H1 (cell line): Measurements from ENCODE around the gene KIAA1671. TPM values are rescaled to one million over a fixed set of nuclear protein-coding genes. Genes with fewer than 3 reads are reported as not detected.
"Not testable (repeated sequence)": the region's sequence is repeated elsewhere in the genome, so short reads cannot be mapped to it uniquely, and the experiment has no call there.

Source experiments
- CTCF ChIA-PET: fragments of 300-600 bp; sonication (Branson Sonifier 250); formaldehyde crosslinking; loops from one replicate; lab custom pipeline; 2021; ENCODE audit not compliant: partially characterized antibody; lab: Charles Lee
- POLR2A ChIA-PET: fragments of 300-600 bp; sonication (Branson Sonifier 250); formaldehyde crosslinking; loops from one replicate; lab custom pipeline; 2021; ENCODE audit warnings: inconsistent platforms; ENCODE audit not compliant: partially characterized antibody; lab: Charles Lee
- DNase-seq, 2 experiments: peaks; one replicate each; pipeline versions ENCODE4 v3.0.0 to v3.0.0-alpha.2; 2010 to 2022; ENCODE audit warnings: low spot score in 2 of 2, low read depth in 1 of 2, mixed read lengths in 1 of 2
- FAIRE-seq: peaks from 2 replicates; lab custom pipeline; 2011; peaks lifted over from hg19 to GRCh38; lab: Jason Lieb, UNC
- H2AFZ ChIP-seq: 2 replicates; pipeline ENCODE4 v1.8.1; 2012; ENCODE audit warnings: low read length, inconsistent platforms
- H2AK5ac ChIP-seq: 2 replicates; pipeline ENCODE4 v1.6.1; 2013; ENCODE audit warnings: low read depth, low read length
- H2BK120ac ChIP-seq: replicated peaks from 2 replicates; pipeline ENCODE3; 2013; ENCODE audit warnings: low read depth, low read length, inconsistent platforms
- H2BK12ac ChIP-seq: 2 replicates; pipeline ENCODE4 v1.6.1; 2013; ENCODE audit warnings: low read depth, low read length
- H2BK15ac ChIP-seq: 2 replicates; pipeline ENCODE4 v1.6.1; 2013; ENCODE audit warnings: low read length
- H2BK20ac ChIP-seq: 2 replicates; pipeline ENCODE4 v1.6.1; 2013; ENCODE audit warnings: low read length
- H2BK5ac ChIP-seq: 2 replicates; pipeline ENCODE4 v1.6.1; 2013; ENCODE audit warnings: low read depth, low read length
- H3K14ac ChIP-seq: 2 replicates; pipeline ENCODE4 v1.6.1; 2013; ENCODE audit warnings: inconsistent platforms; ENCODE audit not compliant: insufficient read length
- H3K18ac ChIP-seq: 2 replicates; pipeline ENCODE4 v1.6.1; 2013; ENCODE audit warnings: low read length; ENCODE audit errors: extremely low read depth
- H3K23ac ChIP-seq: 2 replicates; pipeline ENCODE4 v1.6.1; 2013; ENCODE audit warnings: inconsistent platforms; ENCODE audit not compliant: insufficient read length
- H3K23me2 ChIP-seq: 2 replicates; pipeline ENCODE4 v1.6.1; 2013; ENCODE audit warnings: low read depth, low read length
- H3K27ac ChIP-seq: 2 replicates; pipeline ENCODE4 v1.6.1; 2011; ENCODE audit warnings: low read depth, low read length, inconsistent platforms
- H3K27me3 ChIP-seq, 4 experiments: replicated peaks in 1 of 4; 1 replicate in 1 of 4; 2 replicates in 3 of 4; pipeline versions ENCODE4 v1.6.1 to v1.8.1; 2011 to 2013; ENCODE audit warnings: low read length in 3 of 4, mild to moderate bottlenecking in 3 of 4, inconsistent platforms in 2 of 4, mixed read lengths in 2 of 4, moderate library complexity in 1 of 4; ENCODE audit not compliant: control insufficient read depth in 3 of 4, insufficient read depth in 3 of 4; ENCODE audit errors: extremely low read depth in 1 of 4
- H3K36me3 ChIP-seq, 4 experiments: 2 replicates each; pipeline versions ENCODE4 v1.6.1 to v1.8.1; 2011 to 2013; ENCODE audit warnings: mild to moderate bottlenecking in 4 of 4, low read length in 3 of 4, moderate library complexity in 2 of 4, control low read depth in 1 of 4, inconsistent platforms in 1 of 4; ENCODE audit not compliant: insufficient read depth in 4 of 4, control insufficient read depth in 2 of 4
- H3K4ac ChIP-seq: replicated peaks from 2 replicates; pipeline ENCODE3; 2013; ENCODE audit warnings: low read length, low read depth, mixed read lengths, inconsistent platforms; ENCODE audit not compliant: insufficient read length
- H3K4me1 ChIP-seq, 4 experiments: replicated peaks in 1 of 4; 1 replicate in 1 of 4; 2 replicates in 3 of 4; pipeline versions ENCODE4 v1.6.1 to v1.8.1; 2011 to 2013; ENCODE audit warnings: low read length in 3 of 4, inconsistent platforms in 2 of 4, mixed read lengths in 1 of 4; ENCODE audit not compliant: insufficient read depth in 4 of 4, control insufficient read depth in 3 of 4
- H3K4me2 ChIP-seq, 2 experiments: 2 replicates each; pipeline versions ENCODE4 v1.6.1 to v1.8.1; 2011 to 2013; ENCODE audit warnings: low read depth in 2 of 2, low read length in 2 of 2, control low read depth in 1 of 2, inconsistent platforms in 1 of 2, mild to moderate bottlenecking in 1 of 2; ENCODE audit not compliant: insufficient read depth in 1 of 2
- H3K4me3 ChIP-seq, 4 experiments: fragments of 200-600, 300-600 bp in 1 of 4; sonication (generic), shearing (Covaris generic), sonication (Bioruptor Twin) in 1 of 4; 2 replicates each; pipeline versions ENCODE4 v1.5.1 to v1.8.1; 2011 to 2016; ENCODE audit warnings: low read length in 4 of 4, low read depth in 3 of 4, control low read depth in 2 of 4, inconsistent platforms in 2 of 4, mild to moderate bottlenecking in 2 of 4, mixed read lengths in 1 of 4, moderate library complexity in 1 of 4; ENCODE audit not compliant: insufficient read depth in 2 of 4; ENCODE audit errors: extremely low read depth in 1 of 4
- H3K56ac ChIP-seq: replicated peaks from 2 replicates; pipeline ENCODE3; 2013; ENCODE audit warnings: low read depth, mild to moderate bottlenecking, mixed read lengths, low read length, inconsistent platforms; ENCODE audit not compliant: insufficient read length
- H3K79me1 ChIP-seq: 2 replicates; pipeline ENCODE4 v1.6.1; 2013; ENCODE audit warnings: low read depth, low read length, control low read depth
- H3K79me2 ChIP-seq, 2 experiments: 2 replicates each; pipeline versions ENCODE4 v1.6.1 to v1.8.1; 2012 to 2013; ENCODE audit warnings: low read length in 2 of 2, mild to moderate bottlenecking in 2 of 2, inconsistent platforms in 1 of 2; ENCODE audit not compliant: insufficient read depth in 2 of 2, control insufficient read depth in 1 of 2
- H3K9ac ChIP-seq, 4 experiments: replicated peaks in 1 of 4; 1 replicate in 1 of 4; 2 replicates in 3 of 4; pipeline versions ENCODE4 v1.6.1 to v1.8.1; 2011 to 2013; ENCODE audit warnings: low read depth in 3 of 4, low read length in 3 of 4, control low read depth in 2 of 4, mild to moderate bottlenecking in 2 of 4, moderate library complexity in 2 of 4, inconsistent platforms in 1 of 4; ENCODE audit errors: extremely low read depth in 1 of 4
- H3K9me3 ChIP-seq, 2 experiments: 2 replicates each; pipeline versions ENCODE4 v1.6.1 to v1.8.1; 2012 to 2013; ENCODE audit warnings: mild to moderate bottlenecking in 2 of 2, moderate library complexity in 2 of 2, control low read depth in 1 of 2, inconsistent platforms in 1 of 2, low read depth in 1 of 2, low read length in 1 of 2, mixed read lengths in 1 of 2; ENCODE audit not compliant: insufficient read depth in 2 of 2
- H4K20me1 ChIP-seq, 2 experiments: replicated peaks in 1 of 2; 2 replicates each; pipeline versions ENCODE3 to v1.8.1; 2011 to 2013; ENCODE audit warnings: inconsistent platforms in 2 of 2, low read length in 2 of 2, mild to moderate bottlenecking in 1 of 2; ENCODE audit not compliant: insufficient read depth in 2 of 2, control insufficient read depth in 1 of 2
- H4K5ac ChIP-seq: 2 replicates; pipeline ENCODE4 v1.6.1; 2013; ENCODE audit warnings: low read length, low read depth, mixed read lengths, inconsistent platforms; ENCODE audit not compliant: insufficient read length
- H4K8ac ChIP-seq: 2 replicates; pipeline ENCODE4 v1.8.0; 2013; ENCODE audit warnings: mild to moderate bottlenecking, moderate library complexity, low read length, inconsistent platforms; ENCODE audit not compliant: insufficient read depth; ENCODE audit errors: extremely low read depth
- H4K91ac ChIP-seq: replicated peaks from 2 replicates; pipeline ENCODE3; 2013; ENCODE audit warnings: low read length, mixed read lengths, inconsistent platforms; ENCODE audit not compliant: insufficient read length
- WGBS, 2 experiments: shearing (Covaris generic) in 1 of 2; methylation state at CpG; one replicate each; pipeline versions ENCODE4 v1.1.6 to v1.1.7; 2013 to 2015; ENCODE audit warnings: low lambda C conversion rate in 2 of 2, mixed read lengths in 2 of 2, inconsistent platforms in 1 of 2, low coverage in 1 of 2, missing lambda C conversion rate in 1 of 2; ENCODE audit not compliant: insufficient replicate concordance in 2 of 2, insufficient coverage in 1 of 2, insufficient read length in 1 of 2; ENCODE audit errors: extremely low coverage in 1 of 2, missing lambda C conversion rate in 1 of 2; 5-methylcytosine and 5-hydroxymethylcytosine counted together
- polyA plus RNA-seq, 7 experiments: library from polyadenylated mRNA; depleted of rRNA in 3 of 7; stranded (reverse) in 5 of 7; unstranded in 2 of 7; fragments of >200 nt in 5 of 7; fragments of 200-250 nt in 2 of 7; gene quantifications; 1 replicate in 5 of 7; 2 replicates in 1 of 7; 4 replicates in 1 of 7; pipeline versions ENCODE4 v1.2.1 to v1.2.3, GENCODE V29; 2011 to 2013; ENCODE audit warnings: missing spikeins in 2 of 7, mixed read lengths in 2 of 7
- total RNA-seq: library from RNA; stranded (reverse); fragmentation: NEBNext Ultra II Directional; extraction: Animal tissue kit (Norgen Biotek cat#: 25700); gene quantifications from 2 replicates; pipeline ENCODE4 v1.2.1, GENCODE V29; 2021

Gene KIAA1671
- total and polyA plus RNA-seq, 2 of the 8 experiments (the other 6 are each of a cell fraction or from before 2014, with no cell fraction given): 6.4 to 23.9 TPM

DNA sequence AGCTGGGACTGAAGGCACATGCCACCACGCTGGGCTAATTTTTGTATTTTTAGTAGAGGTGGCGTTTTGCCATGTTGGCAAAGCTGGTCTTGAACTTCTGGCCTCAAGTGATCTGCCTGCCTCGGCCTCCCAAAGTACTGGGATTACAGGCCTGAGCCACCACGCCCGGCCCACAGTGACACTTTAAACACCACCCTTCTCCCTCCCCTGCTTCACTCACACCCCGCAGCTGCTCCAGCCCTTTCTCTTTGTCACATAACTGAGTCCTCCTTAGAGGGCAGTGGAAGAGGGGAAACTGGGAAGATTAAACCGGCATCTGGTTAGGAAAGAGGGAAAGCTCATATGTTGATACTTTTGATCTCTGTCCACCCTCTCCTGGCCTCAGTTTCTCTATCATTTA lies 252.0 kb downstream of the KIAA1671 start:
- H3K23me2 ChIP-seq, H3K9ac ChIP-seq, POLR2A ChIA-PET, H3K9me3 ChIP-seq, H3K79me1 ChIP-seq, H3K4me1 ChIP-seq, H3K4me2 ChIP-seq, H2BK12ac ChIP-seq, H3K27me3 ChIP-seq, H4K8ac ChIP-seq, H3K18ac ChIP-seq, DNase-seq, H3K56ac ChIP-seq, FAIRE-seq, H4K5ac ChIP-seq, H3K23ac ChIP-seq, H3K4ac ChIP-seq, H2BK20ac ChIP-seq, H2AFZ ChIP-seq, H3K36me3 ChIP-seq, H3K14ac ChIP-seq, H2BK5ac ChIP-seq, H2BK120ac ChIP-seq, H2AK5ac ChIP-seq, H3K27ac ChIP-seq, H4K20me1 ChIP-seq, H4K91ac ChIP-seq, H3K4me3 ChIP-seq, H2BK15ac ChIP-seq, H3K79me2 ChIP-seq: not testable (repeated sequence)
- 87% methylated on average over 7 of the region's 7 CpGs; no CpG with 5 or more reads in 1 of the 2 experiments for WGBS, 2 experiments
- CTCF ChIA-PET: interaction anchor here (1.0 to 2.4 kb wide), 3 partner anchors 25 to 129 kb away, joined by 3 to 9 read pairs (median 3); no protein-coding TSS in a partner anchor
